TTC549 (cell line): Measurements from ENCODE around the gene SSNA1.

Experiments used
- FAIRE-seq: peaks from 2 replicates; lab custom pipeline; 2012; peaks lifted over from hg19 to GRCh38; lab: Jason Lieb, UNC

Gene SSNA1

GRCh38 chr9:137188490-137189296 lies at the start of gene SSNA1, which contains the start of gene ANAPC2:
TSS of gene SSNA1 (plus strand) at chr9:137188676. CDS start at chr9:137188727, 51 bp downstream.
TSS of gene ANAPC2 (minus strand) at chr9:137188560. CDS start at chr9:137188532, 28 bp downstream.
- FAIRE-seq, result no peak

GRCh38 chr9:137138722-137139467 lies 49.6 kb upstream of the SSNA1 start, which contains the start of gene GRIN1:
TSS of gene GRIN1 (plus strand) at chr9:137139154. CDS start at chr9:137139487, 333 bp downstream.
- FAIRE-seq, result no peak

- no peak for FAIRE-seq
Observed at GRCh38 chr9:137139468-137140150, 48.9 kb upstream of the SSNA1 start.

- FAIRE-seq, result no peak
Observed at GRCh38 chr9:137140151-137141012, 48.1 kb upstream of the SSNA1 start.

- FAIRE-seq, result no peak
Observed at GRCh38 chr9:137141050-137141810, 47.2 kb upstream of the SSNA1 start.

- no peak for FAIRE-seq
Observed at GRCh38 chr9:137141976-137142936, 46.2 kb upstream of the SSNA1 start.

GRCh38 chr9:137143459-137143858 lies 45.0 kb upstream of the SSNA1 start:
- FAIRE-seq, result no peak

- FAIRE-seq, result no peak
Observed at GRCh38 chr9:137145731-137146526, 42.5 kb upstream of the SSNA1 start.

- FAIRE-seq, result no peak
Observed at GRCh38 chr9:137146527-137146918, 42.0 kb upstream of the SSNA1 start.

GRCh38 chr9:137147091-137147792 lies 41.2 kb upstream of the SSNA1 start:
- no peak for FAIRE-seq

- FAIRE-seq, result no peak
Observed at GRCh38 chr9:137147793-137148160, 40.7 kb upstream of the SSNA1 start.

GRCh38 chr9:137148242-137148641 lies 40.2 kb upstream of the SSNA1 start:
- FAIRE-seq, result no peak

GRCh38 chr9:137148661-137149060 lies 39.8 kb upstream of the SSNA1 start:
- FAIRE-seq, result no peak

GRCh38 chr9:137149363-137149762 lies 39.1 kb upstream of the SSNA1 start:
- FAIRE-seq, result no peak

GRCh38 chr9:137149942-137150616 lies 38.4 kb upstream of the SSNA1 start:
- no peak for FAIRE-seq

- FAIRE-seq, result no peak
Observed at GRCh38 chr9:137150617-137151457, 37.6 kb upstream of the SSNA1 start.
